GM21423 (cell line): ENCODE data around the gene RAD51AP1.

Experiments used
- ATAC-seq: cut with Tn5 transposase; IDR thresholded peaks from one replicate; pipeline ENCODE4 v1.9.1; 2021; ENCODE audit warnings: mild to moderate bottlenecking, moderate library complexity; ENCODE audit not compliant: unreplicated experiment

The RAD51AP1 gene

DNA sequence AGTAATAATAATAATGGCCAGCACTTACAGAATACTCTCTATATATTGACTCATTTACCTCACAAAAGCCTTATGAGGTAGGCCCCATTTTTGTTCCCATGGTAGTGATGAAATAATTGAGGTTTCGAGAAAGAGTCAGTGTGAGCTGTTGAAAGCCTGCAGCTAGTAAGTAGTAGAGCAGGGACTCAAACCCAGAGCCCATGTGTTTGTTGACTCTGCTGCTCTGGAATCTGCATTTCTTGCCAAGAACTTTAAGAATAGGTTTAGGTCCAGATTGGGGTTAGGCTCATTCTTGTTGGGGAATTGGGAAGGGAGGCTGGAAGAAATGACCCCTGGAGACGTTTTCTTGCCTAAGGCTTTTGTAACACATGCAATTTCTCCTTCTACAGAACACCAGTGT is 51.3 kb downstream of the RAD51AP1 start:
- ATAC-seq: no peak

DNA sequence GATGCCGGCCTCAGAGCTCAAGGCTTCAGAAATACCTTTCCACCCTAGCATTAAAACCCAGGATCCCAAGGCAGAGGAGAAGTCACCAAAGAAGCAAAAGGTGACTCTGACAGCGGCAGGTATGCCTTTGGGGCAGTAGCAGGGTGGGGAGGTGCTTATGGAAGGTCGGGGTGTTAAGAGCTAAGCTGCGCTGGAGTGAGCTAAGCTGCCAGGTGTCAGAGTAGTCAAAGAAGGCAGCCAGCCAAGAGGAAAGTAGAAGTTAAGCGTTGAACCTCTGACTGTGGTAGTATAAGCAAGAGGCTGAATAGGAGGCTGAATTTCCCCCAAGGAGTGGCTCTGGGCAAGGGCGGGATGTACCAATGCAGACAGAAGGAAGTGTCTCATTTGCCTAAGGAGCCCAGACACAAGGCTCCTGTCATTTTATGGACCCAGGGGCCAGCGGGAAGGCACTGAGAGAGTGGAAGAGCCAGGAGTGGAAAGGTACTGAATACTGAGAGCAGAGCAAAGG is 52.5 kb downstream of the RAD51AP1 start:
- no peak for ATAC-seq

DNA sequence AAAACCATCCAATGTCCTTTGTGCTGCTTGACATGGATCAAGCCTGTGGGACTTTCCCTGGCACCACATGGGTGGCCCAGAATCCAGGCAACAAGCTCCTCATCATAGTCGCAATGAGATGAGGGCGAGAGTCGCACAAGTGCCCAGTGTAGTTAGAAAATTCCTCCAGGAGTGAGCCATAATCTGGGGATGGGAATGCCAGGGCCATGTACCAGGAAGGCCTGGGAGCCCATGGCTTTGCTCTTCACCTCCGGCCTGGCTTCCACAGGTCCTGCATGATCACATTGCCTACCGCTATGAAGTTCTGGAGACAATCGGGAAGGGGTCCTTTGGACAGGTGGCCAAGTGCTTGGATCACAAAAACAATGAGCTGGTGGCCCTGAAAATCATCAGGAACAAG is 57.2 kb downstream of the RAD51AP1 start:
- no peak for ATAC-seq

DNA sequence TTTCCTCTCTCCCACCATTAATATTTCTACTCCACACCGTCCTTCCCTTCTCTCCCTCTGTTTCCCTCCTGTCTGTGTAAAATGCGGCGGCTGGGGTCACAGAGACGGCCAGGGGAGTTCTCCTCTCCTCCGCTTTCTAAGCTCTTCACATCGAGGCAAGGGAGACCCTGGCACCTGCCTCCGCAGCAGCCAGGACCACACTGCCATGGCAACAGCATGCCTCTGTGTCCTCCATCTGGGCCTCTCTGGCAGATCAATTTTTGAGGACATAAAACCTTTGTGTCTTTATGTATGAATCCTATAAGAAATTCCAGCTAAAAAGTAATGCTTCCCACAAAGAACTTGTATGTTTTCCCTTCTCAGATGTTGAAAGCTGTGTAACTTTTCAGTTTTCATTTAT is 64.7 kb downstream of the RAD51AP1 start:
- no peak for ATAC-seq

DNA sequence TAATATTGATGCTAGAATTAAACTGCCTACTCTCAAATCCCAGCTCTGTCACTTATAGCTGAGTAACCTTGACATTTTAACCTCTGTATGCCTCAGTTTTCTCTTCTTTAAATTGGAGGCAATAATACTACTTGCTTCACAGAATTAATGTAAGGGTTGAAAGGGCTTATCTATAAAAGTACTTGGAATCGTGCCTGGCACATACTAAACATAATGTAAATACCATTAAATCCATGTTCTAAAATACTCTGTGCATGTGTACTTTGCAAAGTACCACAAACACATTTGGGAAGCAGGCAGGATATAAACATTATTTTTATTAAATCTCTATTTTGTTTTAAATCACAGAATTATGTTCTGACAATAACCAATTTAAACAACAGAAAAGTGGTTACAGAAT is 65.3 kb downstream of the RAD51AP1 start:
- no peak for ATAC-seq

DNA sequence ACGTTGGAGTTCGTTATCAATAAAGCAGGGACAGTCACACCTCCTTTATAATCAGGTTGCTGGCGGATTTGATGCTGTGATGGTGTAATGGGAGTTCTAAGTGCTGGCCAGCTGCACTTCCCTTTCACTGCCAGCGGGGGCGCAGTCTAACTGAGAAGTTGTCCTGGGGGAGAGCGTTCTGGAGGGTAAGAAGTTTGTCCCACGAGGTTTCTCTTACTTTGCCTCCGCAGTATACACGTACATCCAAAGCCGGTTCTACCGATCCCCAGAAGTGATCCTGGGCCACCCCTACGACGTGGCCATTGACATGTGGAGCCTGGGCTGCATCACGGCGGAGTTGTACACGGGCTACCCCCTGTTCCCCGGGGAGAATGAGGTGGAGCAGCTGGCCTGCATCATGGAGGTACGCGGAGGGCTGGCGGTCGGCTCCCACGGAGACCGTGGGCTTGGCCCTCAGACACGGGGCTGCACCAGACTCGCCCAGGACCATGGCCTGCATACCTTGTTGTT is 66.0 kb downstream of the RAD51AP1 start:
- peak; percentile 93 for ATAC-seq

DNA sequence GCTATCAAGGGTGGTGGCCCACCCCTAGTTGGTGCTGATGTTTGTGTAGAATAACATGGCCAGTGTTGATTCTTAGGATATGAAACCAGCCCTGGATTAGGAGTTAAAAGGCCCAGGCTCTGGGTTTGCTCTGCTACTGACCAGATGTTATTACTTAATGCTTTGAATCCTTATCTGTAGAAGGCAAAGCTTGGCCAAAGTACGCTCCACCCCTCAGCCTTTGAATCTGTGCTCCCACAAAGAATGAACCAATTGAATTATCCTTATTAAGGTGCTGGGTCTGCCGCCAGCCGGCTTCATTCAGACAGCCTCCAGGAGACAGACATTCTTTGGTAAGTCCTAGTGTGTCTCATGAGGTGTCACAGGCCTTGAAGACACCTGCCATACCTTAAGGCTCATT is 68.4 kb downstream of the RAD51AP1 start:
- no peak for ATAC-seq

DNA sequence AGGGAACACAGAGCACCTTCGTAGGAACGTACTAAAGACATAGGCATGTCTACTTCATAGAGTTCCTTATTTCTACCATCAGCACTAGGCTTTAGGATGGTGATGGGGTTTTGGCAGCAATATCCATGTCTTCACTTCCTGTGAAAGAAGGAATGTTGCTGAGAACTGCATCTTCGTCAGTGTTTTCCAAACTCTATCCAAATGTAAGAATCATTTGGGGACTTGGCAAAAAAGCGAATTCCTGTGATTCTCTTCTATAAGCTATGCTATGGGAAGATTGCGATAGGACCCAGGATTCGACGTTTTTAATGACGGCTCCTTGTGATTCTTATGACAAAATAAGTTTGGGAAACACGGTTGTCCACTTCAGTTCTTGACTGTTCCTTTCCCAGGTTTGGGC is 70.4 kb downstream of the RAD51AP1 start:
- ATAC-seq: no peak
